ENCODE measurements around the gene RPS6KB2.

DNA sequence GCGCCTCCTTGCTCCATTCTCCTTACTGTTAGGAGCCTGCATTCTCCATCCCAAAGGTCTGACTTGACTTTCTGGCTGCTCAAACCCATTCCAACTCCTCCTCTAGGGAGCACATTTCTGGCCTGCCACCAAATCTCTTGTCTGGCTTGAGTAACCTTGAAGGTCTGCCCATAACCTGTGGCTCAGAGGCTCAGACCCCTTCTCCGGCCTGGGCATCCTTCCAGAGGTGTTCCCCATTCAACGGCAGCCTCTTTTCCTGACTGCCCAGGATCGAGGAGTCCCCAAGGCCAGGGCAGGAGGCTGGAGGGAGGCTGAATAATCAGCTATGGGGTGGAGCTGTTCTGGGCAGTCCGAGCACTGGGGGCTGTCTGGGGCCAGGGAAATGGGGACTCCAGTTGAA is 34.3 kb upstream of the RPS6KB2 start:
- TF ChIP-seq, protein P1, sequence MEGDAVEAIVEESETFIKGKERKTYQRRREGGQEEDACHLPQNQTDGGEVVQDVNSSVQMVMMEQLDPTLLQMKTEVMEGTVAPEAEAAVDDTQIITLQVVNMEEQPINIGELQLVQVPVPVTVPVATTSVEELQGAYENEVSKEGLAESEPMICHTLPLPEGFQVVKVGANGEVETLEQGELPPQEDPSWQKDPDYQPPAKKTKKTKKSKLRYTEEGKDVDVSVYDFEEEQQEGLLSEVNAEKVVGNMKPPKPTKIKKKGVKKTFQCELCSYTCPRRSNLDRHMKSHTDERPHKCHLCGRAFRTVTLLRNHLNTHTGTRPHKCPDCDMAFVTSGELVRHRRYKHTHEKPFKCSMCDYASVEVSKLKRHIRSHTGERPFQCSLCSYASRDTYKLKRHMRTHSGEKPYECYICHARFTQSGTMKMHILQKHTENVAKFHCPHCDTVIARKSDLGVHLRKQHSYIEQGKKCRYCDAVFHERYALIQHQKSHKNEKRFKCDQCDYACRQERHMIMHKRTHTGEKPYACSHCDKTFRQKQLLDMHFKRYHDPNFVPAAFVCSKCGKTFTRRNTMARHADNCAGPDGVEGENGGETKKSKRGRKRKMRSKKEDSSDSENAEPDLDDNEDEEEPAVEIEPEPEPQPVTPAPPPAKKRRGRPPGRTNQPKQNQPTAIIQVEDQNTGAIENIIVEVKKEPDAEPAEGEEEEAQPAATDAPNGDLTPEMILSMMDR (IDR thresholded peaks at IDR 0.05), result no peak
- no peak for TF ChIP-seq EP300 (IDR thresholded peaks at IDR 0.05)
- TF ChIP-seq POLR2AphosphoS5 (IDR thresholded peaks at IDR 0.05), result no peak
